GM19099 (cell line): ENCODE results near the gene AASDHPPT.

Experiments
- POLR2A ChIP-seq: IDR thresholded peaks from 3 replicates; pipeline ENCODE4 v1.6.1; 2011; ENCODE audit warnings: low read depth; ENCODE audit not compliant: insufficient read length; ENCODE audit errors: extremely low read depth

Gene AASDHPPT

GRCh38 chr11:106077609-106078455 lies at the start of gene AASDHPPT:
Gene AASDHPPT (plus strand): TSS chr11:106077662. CDS start chr11:106077711, 49 bp downstream.
- TF ChIP-seq POLR2A: peak; percentile 79

GRCh38 chr11:106030609-106031008 lies 46.9 kb upstream of the AASDHPPT start:
- no peak for TF ChIP-seq POLR2A

- TF ChIP-seq POLR2A: no peak
These were observed 46.2 kb upstream of the AASDHPPT start for GRCh38 chr11:106031202-106031810.

GRCh38 chr11:106031936-106032335 lies 45.5 kb upstream of the AASDHPPT start:
- TF ChIP-seq POLR2A: no peak

- TF ChIP-seq POLR2A: no peak
These were observed 44.6 kb upstream of the AASDHPPT start for GRCh38 chr11:106032861-106033260.

GRCh38 chr11:106043540-106043939 lies 33.9 kb upstream of the AASDHPPT start:
- TF ChIP-seq POLR2A: no peak

- TF ChIP-seq POLR2A: no peak
These were observed 29.8 kb upstream of the AASDHPPT start for GRCh38 chr11:106047631-106048030.

- no peak for TF ChIP-seq POLR2A
These were observed 27.6 kb upstream of the AASDHPPT start for GRCh38 chr11:106049727-106050476.

- TF ChIP-seq POLR2A: no peak
These were observed 26.4 kb upstream of the AASDHPPT start for GRCh38 chr11:106051103-106051502.

GRCh38 chr11:106059617-106060016 lies 17.8 kb upstream of the AASDHPPT start:
- no peak for TF ChIP-seq POLR2A

- TF ChIP-seq POLR2A: no peak
These were observed 16.1 kb upstream of the AASDHPPT start for GRCh38 chr11:106061249-106061784.

- TF ChIP-seq POLR2A: no peak
These were observed 15.2 kb upstream of the AASDHPPT start for GRCh38 chr11:106061954-106062949.

- no peak for TF ChIP-seq POLR2A
These were observed 14.5 kb upstream of the AASDHPPT start for GRCh38 chr11:106063009-106063408.

- TF ChIP-seq POLR2A: no peak
These were observed 6.9 kb upstream of the AASDHPPT start for GRCh38 chr11:106070606-106071005.
